GM21367 (cell line): ENCODE measurements around the gene RAB9A.
"Not testable (repeated sequence)": the region's sequence is repeated elsewhere in the genome, so short reads cannot be mapped to it uniquely, and the experiment has no call there.

ENCODE experiments used
- ATAC-seq: cut with Tn5 transposase; IDR thresholded peaks from one replicate; pipeline ENCODE4 v1.9.1; 2021; ENCODE audit not compliant: unreplicated experiment

Gene RAB9A

GRCh38 chrX:13688958-13689740 is at the start of gene RAB9A:
RAB9A (plus strand) TSS chrX:13689128; CDS start chrX:13708747, 19,619 bp downstream.
- ATAC-seq = peak; percentile 62

DNA sequence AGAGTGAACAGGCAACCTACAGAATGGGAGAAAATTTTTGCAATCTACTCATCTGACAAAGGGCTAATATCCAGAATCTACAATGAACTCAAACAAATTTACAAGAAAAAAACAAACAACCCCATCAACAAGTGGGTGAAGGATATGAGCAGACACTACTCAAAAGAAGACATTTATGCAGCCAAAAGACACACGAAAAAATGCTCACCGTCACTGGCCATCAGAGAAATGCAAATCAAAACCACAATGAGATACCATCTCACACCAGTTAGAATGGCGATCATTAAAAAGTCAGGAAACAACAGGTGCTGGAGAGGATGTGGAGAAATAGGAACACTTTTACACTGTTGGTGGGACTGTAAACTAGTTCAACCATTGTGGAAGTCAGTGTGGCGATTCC is 47.2 kb upstream of the RAB9A start:
- ATAC-seq = not testable (repeated sequence)

DNA sequence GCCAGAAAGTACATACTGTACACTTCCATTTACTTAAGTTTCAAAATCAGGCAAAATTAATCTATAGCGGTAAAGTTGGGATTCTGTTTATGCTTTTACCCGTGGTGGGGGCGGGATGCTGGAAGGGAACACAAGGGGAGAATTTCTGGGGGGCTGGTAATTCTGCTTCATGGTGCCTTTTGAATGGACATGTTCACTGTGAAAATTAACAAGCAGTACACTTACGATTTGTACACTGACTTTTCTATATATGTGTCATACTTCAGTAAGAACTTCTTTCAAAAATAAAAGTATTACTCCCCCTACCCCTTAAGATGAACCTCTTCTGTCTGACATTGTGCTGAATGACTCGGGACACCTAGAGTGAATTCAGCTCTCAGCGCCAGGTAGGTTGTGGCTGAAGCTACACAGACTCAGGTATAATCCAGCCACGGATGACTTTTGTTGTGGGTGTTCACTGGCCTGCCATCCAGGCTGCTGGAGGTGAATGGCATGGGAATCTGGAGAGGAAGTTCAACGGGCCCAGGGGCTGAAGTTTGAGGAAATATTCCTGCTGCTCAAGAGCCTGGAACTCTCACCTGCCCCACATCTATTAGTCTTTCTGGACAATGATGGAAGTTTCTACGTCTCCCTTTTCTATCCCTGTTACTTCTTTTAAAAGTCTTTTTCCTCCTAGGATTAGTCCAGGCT is 43.3 kb upstream of the RAB9A start:
- no peak for ATAC-seq

DNA sequence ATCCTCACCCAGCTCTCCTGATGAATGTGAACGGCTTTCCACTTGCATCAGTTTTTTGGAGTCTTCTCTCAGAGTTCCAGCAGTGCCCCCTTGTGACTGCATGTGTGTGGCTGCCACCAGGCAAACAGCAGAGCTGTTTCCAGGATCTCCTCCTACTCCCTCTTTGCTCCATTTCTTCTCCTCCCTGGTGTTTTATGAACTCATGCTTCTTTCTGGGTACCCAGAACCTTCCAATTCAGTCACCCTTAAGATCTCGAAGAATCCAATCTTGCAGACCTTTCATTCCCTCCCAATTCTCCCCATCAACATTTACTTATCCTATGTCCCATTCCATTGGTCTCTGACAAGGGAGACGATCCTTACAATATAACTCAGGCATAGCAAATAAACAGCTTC is 42.8 kb upstream of the RAB9A start:
- no peak for ATAC-seq

DNA sequence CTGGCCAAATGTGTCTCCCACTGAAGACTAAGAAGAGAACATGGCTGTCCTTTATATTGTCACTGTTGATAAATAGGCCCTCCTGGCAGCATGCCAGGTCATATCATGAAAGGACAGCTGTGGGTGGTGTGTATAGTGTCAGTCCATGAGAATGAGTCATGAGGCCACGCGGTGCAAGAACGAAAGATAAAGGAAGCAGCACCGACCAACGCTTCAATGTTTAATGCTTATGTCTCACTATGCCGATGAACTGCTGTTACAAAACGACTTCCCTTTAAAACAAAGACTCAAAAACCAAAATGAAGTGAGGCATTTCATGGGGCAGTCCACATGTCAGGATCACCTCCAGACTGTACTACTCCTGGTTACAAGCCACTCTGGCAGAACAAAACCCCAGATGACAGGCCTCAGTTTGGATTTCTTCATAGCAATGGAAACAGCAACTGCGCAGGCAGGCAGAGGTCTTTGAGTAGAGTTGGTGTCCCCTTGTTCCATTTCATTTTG is 41.2 kb upstream of the RAB9A start:
- no peak for ATAC-seq

DNA sequence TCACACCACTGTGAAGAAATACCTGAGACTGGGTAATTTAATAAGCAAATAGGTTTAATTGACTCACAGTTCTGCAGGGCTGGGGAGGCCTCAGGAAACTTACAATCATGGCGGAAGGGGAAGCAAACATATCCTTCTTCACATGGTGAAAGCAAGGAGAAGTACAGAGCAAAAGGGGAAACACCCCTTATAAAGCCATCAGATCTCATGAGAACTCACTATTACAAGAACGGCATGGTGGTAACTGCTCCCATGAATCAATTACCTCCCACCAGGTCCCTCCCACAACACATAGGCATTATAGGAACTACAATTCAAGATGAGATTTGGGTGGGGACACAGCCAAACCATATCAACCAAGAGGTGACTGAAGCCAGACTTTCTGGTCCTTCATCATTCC is 40.6 kb upstream of the RAB9A start:
- not testable (repeated sequence) for ATAC-seq

GRCh38 chrX:13649838-13650237 is 39.1 kb upstream of the RAB9A start:
- no peak for ATAC-seq

- ATAC-seq = no peak
Observed at GRCh38 chrX:13650318-13650717, 38.6 kb upstream of the RAB9A start.

DNA sequence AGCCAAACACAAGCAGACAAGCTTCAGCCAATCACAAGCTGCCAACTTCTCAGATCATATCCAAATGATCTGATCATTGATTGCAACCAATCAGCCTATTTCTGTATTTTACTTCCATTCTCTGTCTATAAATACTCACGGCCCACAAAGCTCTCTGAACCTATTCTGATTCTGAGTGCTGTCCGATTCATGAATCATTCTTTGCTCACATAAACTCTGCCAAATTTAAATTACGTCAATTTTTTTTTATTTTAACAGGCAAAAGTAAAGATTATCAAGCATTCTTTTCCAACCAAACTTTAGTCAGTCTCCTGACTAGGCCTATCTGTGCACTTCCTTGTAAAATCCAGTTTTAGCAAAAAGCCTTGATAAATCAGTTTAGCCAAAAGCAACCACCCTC is 37.8 kb upstream of the RAB9A start:
- no peak for ATAC-seq

DNA sequence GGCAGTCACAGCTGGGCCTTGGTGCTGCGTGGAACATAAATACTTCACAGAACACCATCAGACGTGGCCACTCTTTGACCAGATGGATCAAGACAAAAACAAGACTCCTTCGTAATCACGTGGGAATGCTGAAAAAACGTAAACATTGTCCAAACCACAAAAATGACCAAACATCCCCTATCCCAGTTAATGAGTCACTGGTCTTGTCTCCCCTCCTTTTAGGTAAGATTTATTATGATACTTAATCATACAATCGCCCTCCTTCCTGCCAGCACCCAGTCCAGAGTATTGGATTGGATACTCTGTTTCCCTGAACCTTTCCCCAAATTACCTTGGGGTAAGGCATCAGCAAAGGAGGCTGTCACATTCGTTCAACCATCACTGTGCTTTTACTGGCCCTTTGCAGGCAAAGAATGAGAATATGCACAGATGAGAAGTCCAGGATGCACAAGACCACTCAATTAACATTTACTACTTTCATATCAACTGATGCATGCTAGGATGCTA is 36.6 kb upstream of the RAB9A start:
- ATAC-seq = no peak

GRCh38 chrX:13652850-13653693 is 35.9 kb upstream of the RAB9A start, which contains the start of gene TCEANC:
TCEANC (plus strand) TSS chrX:13653141; CDS start chrX:13662509, 9,368 bp downstream.
- ATAC-seq = peak; percentile 88

GRCh38 chrX:13654116-13654515 is 34.8 kb upstream of the RAB9A start:
- no peak for ATAC-seq

DNA sequence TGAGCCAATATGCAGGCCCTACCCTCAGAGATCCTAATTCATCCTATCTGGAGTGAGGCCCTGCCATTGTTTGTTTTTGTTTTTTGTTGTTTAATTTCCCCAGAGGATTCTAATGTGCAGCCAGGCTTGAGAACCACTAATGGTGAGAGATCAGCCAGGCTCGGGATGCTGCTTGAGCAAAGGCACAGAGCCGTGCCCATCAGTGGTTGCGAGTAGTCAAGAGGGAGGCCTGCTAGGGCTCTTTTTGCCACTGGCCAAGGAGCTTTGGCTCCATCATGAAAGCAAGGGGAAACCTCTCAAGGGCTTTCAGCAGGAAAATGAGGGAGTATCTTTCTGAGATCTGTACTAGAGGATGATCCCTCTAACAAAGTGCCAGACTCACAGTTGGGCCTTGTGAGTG is 33.3 kb upstream of the RAB9A start:
- ATAC-seq = no peak

DNA sequence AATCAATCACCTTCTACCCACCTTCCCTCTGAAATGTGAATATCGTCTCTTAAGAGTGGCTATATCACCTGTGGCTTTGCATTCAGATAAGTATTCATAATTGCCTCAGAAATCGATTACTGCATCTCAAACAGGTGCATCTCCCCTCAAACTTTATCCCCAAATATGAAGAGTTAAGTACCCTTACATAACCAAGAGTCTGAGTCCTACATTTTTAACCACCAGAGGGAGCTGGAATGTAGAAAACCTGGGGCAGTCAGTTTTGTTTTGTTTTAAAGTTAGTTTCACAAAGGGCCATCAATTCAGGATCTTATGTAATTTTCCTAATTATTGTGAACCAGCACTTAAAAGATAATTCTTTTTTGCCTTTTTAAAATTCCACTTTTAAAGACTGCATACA is 30.3 kb upstream of the RAB9A start:
- ATAC-seq = no peak

DNA sequence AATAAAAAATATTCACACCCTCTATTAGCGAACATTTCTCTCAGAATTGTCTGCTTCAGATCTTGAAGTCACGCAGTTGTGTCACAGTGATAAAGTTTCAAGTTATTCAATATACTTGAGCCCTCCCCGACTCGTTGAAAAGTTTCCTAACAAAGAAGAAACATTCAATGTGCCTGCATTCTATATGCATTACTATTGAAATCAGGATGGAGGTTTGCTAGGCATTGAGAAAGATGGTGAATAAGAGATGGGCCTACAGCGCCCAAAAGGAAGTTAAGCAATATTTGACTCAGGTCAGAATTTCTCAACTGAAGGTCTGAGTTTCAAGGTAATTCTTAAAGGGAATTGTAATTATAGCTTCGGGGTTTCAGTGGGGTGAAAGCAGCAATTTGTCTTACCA is 29.9 kb upstream of the RAB9A start:
- no peak for ATAC-seq

DNA sequence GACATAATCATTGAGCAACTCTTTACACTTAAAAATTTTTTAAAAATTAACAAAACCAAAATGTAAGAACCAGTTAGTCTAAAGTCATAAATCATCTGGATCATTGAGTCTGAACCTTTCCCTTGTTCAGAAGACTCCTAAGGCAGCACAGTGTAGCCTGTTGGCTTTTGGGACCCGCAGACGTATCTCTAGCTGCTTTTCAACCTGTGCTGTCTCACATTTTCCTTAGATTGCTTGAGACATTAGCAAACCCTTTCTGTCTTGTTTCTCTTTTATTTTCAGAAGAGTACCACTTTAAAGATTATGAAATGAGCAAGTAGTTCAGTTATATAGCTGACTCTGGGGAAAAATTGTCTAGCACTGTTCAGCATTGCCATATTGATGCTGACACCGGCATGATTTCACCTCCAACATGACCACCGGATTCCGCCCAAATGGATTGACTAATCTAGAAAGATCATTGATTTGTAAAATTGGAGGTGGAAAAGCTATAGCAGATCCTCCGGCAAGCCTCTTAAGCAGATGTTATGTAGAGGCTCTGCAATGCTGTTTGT is 27.1 kb upstream of the RAB9A start:
- ATAC-seq = no peak

GRCh38 chrX:13662355-13662791 is 26.6 kb upstream of the RAB9A start:
- no peak for ATAC-seq

GRCh38 chrX:13664020-13664419 is 24.9 kb upstream of the RAB9A start:
- no peak for ATAC-seq

DNA sequence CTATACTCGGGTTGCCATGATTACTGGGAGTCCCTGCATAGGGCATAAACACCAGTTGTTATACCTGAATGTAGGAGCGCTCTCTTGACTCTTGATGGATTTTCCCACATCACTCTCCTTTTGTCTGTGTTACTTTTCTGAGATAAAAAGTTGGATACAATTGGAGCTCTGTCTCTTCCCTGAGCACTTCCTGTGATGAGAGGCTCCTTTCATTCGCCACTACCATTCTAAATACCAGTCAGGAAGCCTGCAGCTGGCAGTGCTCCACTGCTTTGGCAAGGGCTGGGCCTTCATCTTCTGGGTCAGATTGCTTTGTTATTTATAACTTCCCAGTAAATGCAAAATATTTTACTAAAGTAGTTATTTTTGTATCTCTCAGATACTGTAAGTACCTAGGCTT is 22.1 kb upstream of the RAB9A start:
- no peak for ATAC-seq

DNA sequence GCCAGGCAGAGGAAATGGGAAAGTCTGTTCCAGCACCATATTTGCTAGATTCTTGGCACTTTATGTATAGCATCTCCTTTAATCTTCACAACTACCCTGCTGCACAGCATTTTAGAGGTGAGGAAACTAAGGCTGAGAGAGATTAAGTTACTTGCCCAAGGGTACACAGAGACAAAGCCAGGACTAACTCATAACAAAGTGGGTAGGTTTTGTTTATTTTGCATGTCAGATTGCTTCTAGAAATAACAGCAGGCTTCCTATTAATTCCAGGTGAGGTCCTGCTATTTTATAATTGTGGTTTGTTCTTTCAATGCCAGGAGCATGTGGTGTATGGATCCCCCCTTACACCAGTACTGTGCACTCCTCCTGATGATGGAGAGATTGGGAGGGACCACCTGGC is 21.0 kb upstream of the RAB9A start:
- no peak for ATAC-seq

DNA sequence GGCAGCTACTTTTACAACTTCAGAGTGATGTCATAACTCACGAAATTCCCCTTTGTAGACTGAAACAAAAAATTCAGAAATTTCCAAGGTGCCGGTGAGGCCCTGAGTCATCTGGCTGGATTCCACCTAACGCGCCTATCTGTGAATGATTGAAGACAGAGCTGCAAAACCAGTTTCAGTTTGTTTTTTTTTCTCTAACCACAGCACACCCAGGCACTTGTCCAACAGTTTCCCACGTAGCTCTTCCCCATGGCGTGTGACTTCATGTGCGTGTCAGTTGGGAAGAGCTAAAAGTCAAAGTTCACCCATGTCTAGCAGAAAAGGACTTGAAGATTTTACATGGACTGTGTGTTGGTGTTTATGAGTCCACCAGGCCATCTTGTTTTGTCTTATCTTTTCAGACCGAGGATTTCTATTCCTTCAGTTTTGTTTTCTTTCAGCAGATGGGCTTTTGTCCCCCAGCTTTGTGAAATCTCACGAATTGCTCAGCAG is 19.6 kb upstream of the RAB9A start:
- ATAC-seq = peak; percentile 76
